Astrocyte of the hippocampus (primary cell): ENCODE results near the gene ACTN4.

Experiments used
- DNase-seq: peaks from one replicate; pipeline ENCODE4 v3.0.0; 2011; ENCODE audit warnings: low read depth, low spot score

The ACTN4 gene

DNA sequence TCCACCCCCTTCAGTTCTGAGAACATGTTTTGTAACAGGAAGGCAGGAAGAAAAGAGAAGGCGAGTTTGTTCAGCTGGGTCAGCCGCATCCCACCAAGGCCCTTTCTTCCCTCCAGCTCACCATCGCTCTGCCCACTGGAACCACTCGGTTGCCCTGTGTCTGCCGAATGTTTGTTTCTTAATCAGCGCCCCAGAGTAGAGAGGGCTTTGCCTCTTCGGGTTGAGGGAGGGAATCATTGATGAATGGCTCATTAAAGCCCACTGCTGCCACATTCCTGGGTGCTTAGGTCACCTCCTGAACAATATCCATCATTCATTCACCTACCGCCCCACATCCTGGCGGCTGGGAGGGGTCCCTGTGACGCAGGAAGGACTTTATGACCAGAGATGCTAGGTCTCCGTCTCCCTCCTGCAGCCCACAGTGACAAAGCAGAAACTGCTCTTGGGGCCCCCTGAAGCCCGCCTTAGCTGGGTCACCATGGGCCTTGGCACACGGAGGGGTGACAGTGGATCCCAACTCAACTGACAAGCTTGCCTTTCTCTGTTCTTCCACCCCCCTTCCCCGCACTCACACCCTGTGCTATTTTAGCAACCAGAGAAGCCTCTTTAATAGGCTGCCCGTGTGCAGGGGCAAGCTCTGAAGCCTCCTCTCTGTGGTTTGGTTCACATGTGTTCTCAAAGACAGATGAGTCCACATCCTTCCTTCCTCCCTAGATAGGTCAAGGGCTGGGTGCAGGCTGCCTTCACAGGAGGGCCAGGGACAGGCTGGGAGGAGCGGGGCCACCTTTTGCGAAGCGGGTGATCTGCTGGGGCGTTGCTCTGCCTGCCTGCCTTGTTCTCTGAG is 46.2 kb downstream of the ACTN4 start:
- peak; percentile 97 for DNase-seq

DNA sequence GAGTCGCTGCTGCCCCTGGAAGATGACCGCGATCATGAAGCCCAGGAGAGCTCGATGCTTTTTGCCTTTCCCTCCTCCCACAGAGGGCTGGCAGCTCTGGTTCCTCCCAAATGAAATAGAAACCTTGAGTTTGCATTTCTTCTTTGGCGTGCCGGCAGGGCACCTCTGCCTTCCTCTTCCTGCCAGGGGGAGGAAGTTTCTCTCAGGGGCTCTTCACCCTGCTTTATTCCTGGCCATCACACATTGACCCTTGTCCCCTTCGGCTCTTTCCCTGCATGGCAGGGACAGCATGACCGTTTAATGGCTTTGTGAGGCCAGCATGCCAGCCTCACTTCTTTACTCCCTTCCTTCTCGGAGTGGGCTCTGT is 47.9 kb downstream of the ACTN4 start:
- no peak for DNase-seq

DNA sequence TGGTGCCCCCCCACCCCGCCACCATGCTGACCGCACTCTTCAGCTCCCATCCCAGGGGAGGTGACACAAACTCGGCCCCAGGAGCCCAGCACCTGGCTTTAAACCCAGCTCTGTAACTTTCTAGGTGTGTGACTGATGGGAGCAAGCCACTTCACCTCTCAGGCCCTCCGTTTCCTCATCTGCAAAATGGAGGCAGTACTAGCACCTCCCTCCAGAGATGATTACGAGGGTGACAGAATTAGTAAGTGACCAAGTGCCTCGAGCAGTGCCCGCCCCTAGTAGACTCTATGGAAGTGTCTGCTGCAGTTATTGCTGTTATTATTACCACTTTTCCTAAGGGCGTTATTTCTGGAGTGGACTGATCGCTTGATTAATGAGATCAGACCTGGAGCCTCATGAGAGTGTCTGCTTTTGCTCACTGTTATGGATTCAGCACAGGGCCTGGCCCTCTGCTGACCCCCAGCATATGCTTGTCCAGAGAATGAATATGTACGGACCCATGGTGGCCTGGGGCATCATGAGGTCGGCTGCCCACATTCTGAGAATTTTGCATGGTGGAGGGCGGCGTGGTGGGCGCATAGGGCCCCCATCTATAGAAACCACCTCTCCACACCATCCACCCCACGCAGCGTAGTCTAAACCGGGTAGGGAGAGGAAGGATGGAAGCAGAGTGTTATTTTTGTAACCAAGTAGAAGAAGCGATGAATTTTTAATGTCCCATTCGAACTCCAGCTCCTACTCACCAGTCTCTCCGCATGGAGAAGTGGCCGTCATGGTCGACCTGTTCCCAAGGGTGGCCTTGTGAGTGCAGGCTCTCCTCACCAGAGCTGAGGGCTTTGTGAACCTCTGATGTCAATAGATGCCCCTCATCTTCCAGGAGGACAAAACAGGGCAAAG is 48.6 kb downstream of the ACTN4 start:
- no peak for DNase-seq

DNA sequence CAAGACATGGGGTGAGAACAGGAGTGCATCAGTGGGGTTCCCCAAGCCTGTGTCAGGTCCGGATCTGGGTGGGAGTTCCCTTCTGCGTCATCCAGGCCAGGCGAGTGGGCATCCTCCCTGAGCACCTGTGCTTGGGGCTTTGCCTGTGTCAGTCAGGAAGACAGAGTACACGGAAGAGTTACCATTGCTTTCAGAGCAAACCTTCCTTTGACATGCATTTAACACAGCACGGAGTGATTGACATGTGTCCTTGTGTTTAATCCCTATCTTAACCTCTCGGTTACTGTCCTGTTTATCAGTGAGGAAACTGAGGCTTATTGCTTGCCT is 49.2 kb downstream of the ACTN4 start:
- DNase-seq: no peak

DNA sequence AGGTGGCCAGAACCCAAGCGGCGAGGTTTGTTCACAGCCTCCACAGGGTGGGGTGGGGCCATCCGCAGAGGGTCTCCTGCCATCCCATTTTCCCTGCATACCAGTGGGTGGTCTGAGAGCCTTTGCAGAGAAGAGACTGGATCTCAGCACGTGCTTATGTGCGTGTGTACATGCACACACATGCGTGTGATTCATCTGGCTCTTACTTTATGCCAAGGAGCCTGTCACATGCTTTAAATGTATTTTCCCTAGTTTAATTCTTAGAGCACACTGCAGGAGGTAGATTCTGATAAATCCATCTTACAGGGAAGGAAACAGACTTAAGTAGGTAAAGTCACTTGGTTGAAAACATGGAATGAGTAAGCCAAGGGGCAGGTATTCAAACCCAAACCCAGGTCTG is 49.7 kb downstream of the ACTN4 start:
- no peak for DNase-seq

DNA sequence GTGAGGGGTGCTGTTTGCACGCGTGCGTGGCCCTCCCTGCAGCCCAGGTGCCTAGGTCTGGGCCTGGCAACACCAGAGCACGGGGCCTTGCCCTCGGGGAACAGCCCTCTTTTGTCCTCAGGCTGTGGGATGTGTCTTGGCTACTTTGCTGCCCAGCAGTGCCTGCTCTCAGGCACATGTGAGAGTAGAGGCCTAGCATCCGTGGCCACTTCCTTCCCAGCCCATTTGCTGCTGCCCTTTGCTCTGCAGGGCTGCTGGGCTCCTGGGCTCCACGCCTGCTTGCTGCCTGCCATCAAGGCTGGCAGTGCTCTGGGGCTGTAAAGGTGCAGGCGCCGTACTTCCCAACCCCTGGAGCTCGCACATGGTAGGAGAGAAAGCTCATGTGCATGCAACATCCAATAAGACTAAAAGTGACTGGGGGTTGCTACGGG is 50.2 kb downstream of the ACTN4 start:
- DNase-seq: no peak

DNA sequence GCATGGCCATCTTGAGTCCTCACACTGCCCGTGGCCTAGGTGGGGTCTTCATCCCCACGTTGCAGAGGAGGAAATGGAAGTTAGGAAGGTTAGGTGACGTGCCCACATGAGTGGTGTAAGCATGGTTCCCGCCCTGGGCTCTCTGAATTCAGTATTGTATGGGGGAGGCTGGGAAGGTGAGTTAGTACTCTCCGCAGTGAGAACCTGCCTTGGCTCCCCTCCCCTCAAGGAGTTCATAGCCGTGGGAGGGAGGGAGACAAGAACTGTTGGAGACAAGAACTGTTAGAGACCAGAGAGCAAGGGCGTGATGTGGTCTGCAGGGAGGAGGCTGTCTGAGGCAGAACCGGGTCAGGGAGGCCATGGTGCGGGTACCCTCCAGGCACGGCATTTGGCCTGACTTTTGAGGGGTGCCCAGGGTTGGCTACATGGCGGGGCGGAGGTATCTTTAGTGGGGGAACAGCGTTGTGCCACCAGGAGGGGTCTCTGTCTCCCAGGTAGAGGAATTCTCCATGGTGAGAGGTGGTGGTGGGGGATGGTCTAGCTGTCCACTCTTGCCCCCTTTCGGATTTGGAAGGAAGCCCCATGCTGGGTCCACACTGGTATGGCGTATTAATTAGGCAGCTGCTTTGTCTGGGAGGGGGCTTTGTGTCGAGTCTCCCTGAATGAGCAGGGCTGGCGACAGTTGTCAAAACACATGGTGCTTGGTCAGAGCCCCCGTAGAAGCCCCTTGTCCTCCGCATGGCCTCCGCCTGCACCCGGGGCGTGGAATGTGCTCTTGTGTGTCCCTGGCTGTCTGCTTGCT is 51.0 kb downstream of the ACTN4 start:
- no peak for DNase-seq

DNA sequence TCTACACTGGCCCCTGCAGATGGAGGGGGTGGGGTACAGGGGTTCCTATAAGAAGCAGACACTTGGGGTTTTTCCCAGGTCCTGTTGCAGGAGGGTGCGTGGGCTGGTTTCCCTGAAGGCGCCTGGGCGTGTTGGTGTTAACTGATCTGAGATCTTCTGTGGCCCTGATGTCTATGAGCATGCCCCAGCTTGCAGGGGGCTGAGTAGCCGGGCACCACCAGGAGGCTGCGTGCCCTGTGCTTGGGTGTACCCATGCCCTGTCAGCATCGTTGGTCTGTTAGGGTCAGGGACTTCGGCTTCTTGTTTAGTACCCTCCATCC is 51.5 kb downstream of the ACTN4 start:
- DNase-seq: no peak

DNA sequence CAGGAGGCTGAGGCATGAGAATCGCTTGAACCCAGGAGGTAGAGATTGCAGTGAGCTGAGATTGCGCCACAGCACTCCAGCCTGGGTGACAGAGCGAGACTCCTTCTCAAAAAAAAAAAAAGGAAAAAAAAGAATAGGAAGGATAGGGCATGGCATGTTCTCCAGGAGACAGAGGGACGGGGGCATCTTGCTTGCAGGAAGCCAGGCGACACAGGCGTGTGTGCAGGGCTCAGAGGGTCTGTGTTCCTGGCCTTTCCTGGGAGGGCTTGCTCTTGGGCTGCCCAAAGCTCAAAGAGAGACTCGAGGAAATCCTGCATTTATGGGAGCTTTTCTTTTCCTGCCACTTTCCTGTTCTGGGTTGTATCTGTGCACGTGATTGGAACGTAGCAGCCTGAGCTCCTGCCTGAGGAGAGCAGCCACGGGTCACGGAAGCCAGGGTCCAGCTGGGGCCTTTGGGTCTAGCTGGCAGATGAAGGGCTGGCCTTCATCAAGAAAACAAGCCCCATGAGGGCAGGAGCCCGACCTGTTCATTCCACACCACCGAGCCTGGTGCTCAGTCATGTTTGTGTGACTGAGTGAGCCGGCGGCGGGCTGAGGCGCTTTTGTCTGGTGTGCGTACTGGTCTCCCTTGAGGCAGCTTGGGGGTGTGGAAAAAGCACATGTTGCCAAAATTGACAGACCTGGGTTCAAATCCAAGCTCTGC is 52.3 kb downstream of the ACTN4 start:
- DNase-seq: no peak

DNA sequence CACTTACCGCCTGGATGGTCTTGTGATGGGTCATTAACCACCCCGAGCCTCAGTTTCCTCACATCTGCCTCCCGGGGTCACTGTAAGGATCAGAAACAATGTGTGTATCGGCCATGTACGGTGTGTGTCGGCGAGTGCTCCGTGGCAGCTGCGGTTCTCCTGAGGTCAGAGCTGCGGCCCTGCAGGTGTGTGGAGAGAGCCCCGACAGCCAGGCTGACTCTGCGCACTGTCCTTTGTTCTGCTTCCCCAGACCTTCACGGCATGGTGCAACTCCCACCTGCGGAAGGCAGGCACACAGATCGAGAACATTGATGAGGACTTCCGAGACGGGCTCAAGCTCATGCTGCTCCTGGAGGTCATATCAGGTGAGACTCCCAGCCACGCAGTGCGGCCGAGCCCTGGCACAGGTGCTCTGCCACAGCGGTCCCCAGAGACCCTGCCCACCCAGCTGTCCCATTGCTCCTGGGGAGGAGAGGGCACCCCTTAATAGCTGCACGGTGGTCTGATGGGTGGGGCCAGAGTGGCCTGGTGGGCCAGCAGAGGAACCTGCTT is 53.0 kb downstream of the ACTN4 start:
- no peak for DNase-seq

DNA sequence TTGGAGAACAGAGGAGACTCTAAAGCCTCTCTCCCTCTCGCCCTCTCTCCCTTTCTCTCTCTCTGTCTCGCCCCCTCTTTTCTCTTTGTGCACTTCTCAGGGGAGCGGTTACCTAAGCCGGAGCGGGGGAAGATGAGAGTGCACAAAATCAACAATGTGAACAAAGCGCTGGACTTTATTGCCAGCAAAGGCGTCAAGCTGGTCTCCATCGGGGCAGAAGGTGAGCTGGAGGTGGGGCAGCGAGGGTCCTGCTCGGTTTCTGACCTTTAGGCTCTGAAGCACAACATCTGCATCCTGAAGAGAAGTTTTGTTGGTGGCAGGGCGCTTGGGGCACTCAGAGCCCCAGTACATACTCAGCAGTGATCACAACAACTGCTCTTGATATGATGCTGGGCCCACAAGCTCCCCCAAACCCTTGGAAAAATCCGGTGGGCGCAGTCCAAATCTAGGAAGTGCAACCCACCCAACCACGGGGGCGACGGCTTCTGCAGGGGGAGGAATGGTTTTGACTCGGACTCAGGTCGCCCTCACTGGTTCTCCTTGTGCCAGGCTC is 53.5 kb downstream of the ACTN4 start:
- no peak for DNase-seq

DNA sequence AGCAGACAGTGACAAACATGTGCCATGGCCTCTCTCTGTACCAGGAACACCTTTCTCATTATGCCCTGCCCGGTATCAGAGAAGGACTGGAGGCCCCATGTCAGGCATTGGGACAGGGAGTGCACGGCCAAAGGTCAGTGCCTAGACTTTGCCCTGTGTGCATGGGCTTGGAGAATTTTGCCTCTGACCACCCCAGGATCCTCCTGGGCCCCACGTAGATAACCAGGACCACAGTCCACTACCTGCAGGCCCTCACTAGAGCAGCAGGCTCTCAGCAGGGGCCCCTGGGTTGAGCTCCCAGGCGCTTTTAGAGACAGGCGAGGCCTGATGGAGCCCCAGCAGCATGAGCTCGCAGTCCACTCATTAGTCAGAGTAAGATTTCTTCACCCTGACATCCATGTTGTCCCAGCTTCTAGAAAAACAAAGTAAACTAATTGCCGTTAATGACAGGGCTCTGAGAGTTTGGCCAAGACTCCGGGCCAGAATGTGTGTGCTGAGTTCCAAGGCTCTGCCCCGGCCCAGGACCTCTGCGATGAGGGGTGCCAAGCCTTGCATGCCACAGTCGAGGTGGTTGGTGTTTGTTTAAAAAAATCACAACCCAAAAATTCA is 54.1 kb downstream of the ACTN4 start:
- peak; percentile 60 for DNase-seq

DNA sequence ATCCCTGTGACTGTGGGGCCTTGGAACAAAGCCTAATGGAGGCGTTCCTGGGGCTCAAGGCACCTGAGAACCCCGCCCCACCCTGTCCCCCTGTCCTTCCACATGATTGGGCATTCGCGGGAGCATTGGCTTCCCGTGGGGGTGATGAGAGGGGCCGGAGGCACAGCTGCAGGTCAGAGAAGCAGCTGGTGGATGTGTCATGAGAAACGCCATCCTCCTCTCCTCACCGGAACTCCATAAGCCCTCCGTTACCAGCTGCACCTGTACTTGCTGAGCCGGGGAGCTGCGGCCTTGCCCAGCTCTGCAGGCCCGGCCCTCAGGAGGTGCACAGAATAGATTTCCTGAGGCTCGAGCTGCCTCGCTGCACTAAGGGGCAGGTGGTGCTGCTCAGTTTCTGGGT is 54.8 kb downstream of the ACTN4 start:
- no peak for DNase-seq

DNA sequence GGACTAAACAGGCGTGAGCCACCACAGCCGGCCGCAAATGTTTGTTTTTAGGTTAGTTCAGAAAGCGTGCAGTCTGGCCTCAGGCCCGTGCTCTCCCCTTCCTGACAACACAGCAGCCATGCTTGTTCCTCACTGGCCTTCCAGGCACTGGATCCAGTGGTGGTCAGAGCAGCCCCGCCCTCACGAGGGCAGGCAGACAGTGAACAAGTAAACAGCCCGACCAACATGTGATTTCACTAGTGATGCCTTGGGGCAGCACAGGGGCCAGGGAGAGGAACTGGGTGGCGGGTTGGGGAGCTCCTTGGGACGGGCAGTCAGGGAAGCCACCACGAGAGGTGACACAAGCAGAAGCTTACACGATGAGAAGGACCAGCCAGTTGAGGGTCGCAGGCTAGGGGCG is 56.1 kb downstream of the ACTN4 start:
- DNase-seq: no peak

DNA sequence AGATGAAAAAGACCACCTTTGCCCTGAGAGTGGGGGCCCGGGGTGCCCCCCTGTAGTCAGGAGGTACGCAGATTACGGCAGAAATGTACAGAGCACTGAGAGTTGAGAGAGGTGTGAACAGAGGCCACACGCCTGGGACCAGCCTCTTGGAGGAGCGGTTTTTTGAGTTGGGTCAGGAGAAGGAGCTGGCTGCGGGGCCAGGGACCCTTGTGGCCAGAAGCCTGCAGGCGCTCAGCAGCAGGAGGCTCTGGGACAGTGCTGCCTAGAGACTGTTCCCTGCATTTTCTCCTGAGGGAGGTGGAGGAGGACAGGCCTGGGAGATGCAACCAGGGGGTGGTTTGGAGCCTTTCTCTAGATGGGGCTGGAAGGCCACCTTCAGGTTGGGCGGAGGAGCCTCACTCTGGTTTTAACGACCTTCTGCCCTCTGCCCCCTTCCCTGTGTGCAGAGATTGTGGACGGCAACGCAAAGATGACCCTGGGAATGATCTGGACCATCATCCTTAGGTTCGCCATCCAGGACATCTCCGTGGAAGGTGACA is 57.1 kb downstream of the ACTN4 start:
- DNase-seq: no peak

DNA sequence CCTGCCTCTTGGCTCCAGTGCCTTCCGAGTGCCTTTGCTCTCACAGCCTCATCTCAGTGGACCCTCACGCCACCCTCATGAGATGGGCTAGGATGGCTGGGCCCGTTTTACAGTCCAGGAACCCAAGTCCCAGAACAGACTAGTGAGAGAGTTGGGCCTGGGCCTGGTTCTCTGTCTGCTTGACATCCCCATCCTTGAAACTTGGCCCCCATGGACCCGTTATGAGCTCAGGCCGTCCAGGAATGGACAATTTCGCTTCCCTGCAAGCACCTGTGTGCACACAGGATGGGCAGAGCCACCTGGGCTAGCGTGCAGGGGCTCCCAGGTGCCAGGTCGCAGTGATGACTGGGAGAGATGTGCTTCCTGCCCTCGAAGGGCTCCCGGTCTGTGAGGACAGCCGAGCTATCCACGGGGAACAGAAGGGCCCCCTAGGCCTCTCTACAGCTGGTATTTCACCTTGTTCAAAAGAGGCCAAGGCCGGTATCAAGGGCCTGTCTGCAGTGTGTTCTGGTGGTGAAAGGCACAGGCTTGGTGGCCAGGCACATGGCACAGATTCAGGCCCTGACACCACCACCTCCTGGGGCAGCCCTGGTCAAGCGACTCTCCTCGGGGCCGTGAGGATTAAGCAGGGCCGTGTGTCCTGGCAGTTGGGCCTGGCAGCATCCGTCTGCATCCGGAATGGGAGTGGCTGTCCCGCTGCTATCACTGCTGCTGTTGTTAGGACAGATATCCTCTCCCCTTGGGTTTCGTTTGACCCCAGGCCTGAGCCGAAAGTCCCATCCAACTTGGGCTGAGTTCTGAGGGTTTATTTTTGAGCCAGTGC is 58.0 kb downstream of the ACTN4 start:
- DNase-seq: no peak

DNA sequence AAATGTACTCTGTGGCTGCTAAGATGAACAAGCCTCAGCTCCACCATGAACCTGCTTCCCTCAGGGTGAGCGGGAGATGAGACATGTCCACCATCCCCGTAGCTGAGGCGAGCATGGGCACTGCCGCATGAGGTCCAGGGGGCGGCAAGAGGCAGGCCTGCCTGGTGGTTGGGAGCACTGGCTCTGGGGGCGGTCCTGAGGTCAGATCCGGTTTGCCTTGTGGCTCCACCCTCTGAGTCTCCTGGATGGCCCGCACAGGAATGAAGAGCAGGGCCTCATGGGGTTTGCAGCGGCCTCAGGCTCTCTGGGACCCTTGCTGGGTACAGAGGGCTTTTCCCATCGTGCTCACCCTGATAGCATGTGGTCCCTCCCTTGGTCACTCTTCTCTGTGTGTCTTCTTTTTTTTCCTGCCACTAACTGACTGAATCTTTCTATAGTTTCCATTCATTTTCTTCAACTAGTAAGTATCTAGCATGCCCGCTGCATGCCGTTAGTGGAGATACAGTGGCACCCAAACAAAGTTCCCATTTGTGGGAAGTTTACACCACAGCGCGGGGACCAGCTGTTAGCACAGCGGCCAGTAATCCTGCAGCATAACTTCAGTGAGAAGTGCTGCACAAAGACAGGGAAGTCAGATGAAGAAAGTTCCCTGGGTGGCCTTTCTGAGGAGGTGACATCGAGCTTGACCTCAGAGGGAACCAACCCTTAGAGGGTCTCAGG is 59.5 kb downstream of the ACTN4 start:
- no peak for DNase-seq

DNA sequence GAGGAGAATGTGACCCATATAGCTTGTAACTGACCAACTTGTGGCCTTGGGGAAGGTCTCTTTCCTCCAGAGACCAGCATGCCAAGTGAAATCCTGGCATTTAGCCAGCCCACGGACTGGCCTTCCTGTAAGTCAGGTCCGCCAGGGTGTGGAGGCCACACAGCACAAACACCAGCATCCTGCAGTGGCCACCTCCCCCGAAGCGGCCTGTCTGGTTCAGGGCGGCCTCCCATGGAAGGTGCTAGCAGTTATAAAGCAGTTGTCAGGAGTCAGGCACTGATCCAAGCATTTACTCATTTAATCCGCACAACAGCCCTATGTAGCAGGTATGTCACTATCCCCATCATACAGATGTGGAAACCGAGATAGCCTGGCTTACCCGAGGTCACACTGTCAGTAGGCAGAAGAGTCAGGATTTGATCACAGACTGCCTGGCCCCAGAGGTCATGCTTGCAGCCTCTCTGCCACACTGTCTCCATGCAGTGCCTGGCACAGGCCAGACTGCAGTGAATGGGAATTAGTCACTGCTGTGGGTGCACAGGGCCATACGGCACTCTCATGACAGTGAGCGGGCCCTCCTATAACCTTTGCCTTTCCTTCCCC is 60.2 kb downstream of the ACTN4 start:
- DNase-seq: peak; percentile 62
